SK-N-SH (cell line): ENCODE data around the gene ZNF471. TPM values are rescaled to one million over a fixed set of nuclear protein-coding genes. Genes with fewer than 3 reads are reported as not detected.
A peak's percentile ranks its signal among the peaks of the same experiment; 100 is the strongest.

Experiments used
- CTCF ChIA-PET: fragments of 300-600, 350-600 bp; formaldehyde crosslinking; extraction: SDS; loops from one replicate; lab custom pipeline; 2021; lab: Yijun Ruan, JAX
- POLR2A ChIA-PET: fragments of 350-600 bp; sonication (Branson Sonifier 250); formaldehyde crosslinking; extraction: SDS; loops from one replicate; lab custom pipeline; 2020; ENCODE audit warnings: antibody characterized with exemption, inconsistent platforms; lab: Yijun Ruan, JAX
- DNase-seq: peaks from one replicate; pipeline ENCODE4 v3.0.0; 2012
- H2AFZ ChIP-seq: fragments of 200-600 bp; sonication (generic); 2 replicates; pipeline ENCODE4 v1.8.1; 2016; ENCODE audit warnings: antibody characterized with exemption, mild to moderate bottlenecking, low read depth
- H3F3A ChIP-seq: fragments of 200-600 bp; sonication (generic); replicated peaks from 2 replicates; pipeline ENCODE3; 2016; ENCODE audit warnings: antibody characterized with exemption, mild to moderate bottlenecking; ENCODE audit not compliant: insufficient read depth
- H3K27ac ChIP-seq, 2 experiments: fragments of 200-500 bp in 1 of 2; fragments of 200-600 bp in 1 of 2; sonication (Bioruptor generic) in 1 of 2; sonication (generic), shearing (Covaris generic) in 1 of 2; 2 replicates each; pipeline versions ENCODE4 v1.5.1 to v1.6.1; 2014 to 2016; ENCODE audit warnings: low read depth in 2 of 2, inconsistent platforms in 1 of 2, low read length in 1 of 2, mild to moderate bottlenecking in 1 of 2, mixed read lengths in 1 of 2
- H3K27me3 ChIP-seq: fragments of 200-600 bp; sonication (generic), shearing (Covaris generic); 2 replicates; pipeline ENCODE4 v1.6.1; 2016; ENCODE audit warnings: mixed run types; ENCODE audit not compliant: insufficient read depth
- H3K36me3 ChIP-seq, 2 experiments: fragments of 200-500 bp in 1 of 2; fragments of 200-600 bp in 1 of 2; sonication (Bioruptor generic) in 1 of 2; sonication (generic) in 1 of 2; replicated peaks in 1 of 2; 2 replicates each; pipeline versions ENCODE3 to v1.5.1; 2014 to 2016; ENCODE audit warnings: low read length in 1 of 2, mild to moderate bottlenecking in 1 of 2; ENCODE audit not compliant: insufficient read depth in 2 of 2, control insufficient read depth in 1 of 2
- H3K4me1 ChIP-seq, 2 experiments: fragments of 200-500 bp in 1 of 2; fragments of 200-600 bp in 1 of 2; sonication (Bioruptor generic) in 1 of 2; sonication (generic), shearing (Covaris generic) in 1 of 2; 2 replicates each; pipeline versions ENCODE4 v1.5.1 to v1.6.1; 2014 to 2016; ENCODE audit warnings: low read depth in 1 of 2, low read length in 1 of 2, mixed run types in 1 of 2; ENCODE audit not compliant: insufficient read depth in 2 of 2, control insufficient read depth in 1 of 2
- H3K4me2 ChIP-seq: fragments of 200-600 bp; sonication (generic), shearing (Covaris generic); 2 replicates; pipeline ENCODE4 v1.6.1; 2017; ENCODE audit warnings: mixed run types
- H3K4me3 ChIP-seq, 2 experiments: fragments of 200-500 bp in 1 of 2; fragments of 200-600 bp in 1 of 2; sonication (Bioruptor generic) in 1 of 2; sonication (generic), shearing (Covaris generic) in 1 of 2; 2 replicates each; pipeline versions ENCODE4 v1.5.1 to v1.8.1; 2014 to 2016; ENCODE audit warnings: low read depth in 2 of 2, inconsistent platforms in 1 of 2, low read length in 1 of 2, mild to moderate bottlenecking in 1 of 2, mixed read lengths in 1 of 2, moderate library complexity in 1 of 2
- H3K79me2 ChIP-seq: fragments of 200-600 bp; sonication (generic); 2 replicates; pipeline ENCODE4 v1.8.1; 2017; ENCODE audit warnings: mild to moderate bottlenecking; ENCODE audit not compliant: insufficient read depth
- H3K9ac ChIP-seq: fragments of 200-600 bp; sonication (generic); 2 replicates; pipeline ENCODE4 v1.6.1; 2017; ENCODE audit warnings: mixed run types
- H3K9me2 ChIP-seq: fragments of 200-600 bp; sonication (generic); 2 replicates; pipeline ENCODE4 v1.6.1; 2017; ENCODE audit warnings: mixed run types
- H3K9me3 ChIP-seq: fragments of 200-600 bp; sonication (generic); 2 replicates; pipeline ENCODE4 v1.6.1; 2017; ENCODE audit warnings: mixed run types, mild to moderate bottlenecking, moderate library complexity
- H4K20me1 ChIP-seq: fragments of 200-600 bp; sonication (generic); 2 replicates; pipeline ENCODE4 v1.6.1; 2017; ENCODE audit warnings: mild to moderate bottlenecking, mixed run types; ENCODE audit not compliant: insufficient read depth
- ELF1 ChIP-seq: IDR thresholded peaks from 2 replicates; pipeline ENCODE4 v1.4.0; 2012
- EZH2phosphoT487 ChIP-seq: fragments of 200-600 bp; sonication (generic); IDR thresholded peaks from 2 replicates; pipeline ENCODE4 v1.6.1; 2017; ENCODE audit warnings: low read depth, mixed run types, mild to moderate bottlenecking, antibody characterized with exemption, moderate library complexity, borderline replicate concordance
- MEF2A ChIP-seq: IDR thresholded peaks from 2 replicates; pipeline ENCODE4 v1.4.0; 2012; ENCODE audit warnings: low read depth, borderline replicate concordance
- MXI1 ChIP-seq: IDR thresholded peaks from 2 replicates; pipeline ENCODE4 v1.6.1; 2012; ENCODE audit warnings: mild to moderate bottlenecking, low read depth, low read length, improper control_type of control experiment
- NRF1 ChIP-seq: IDR thresholded peaks from 2 replicates; pipeline ENCODE4 v1.6.1; 2012; ENCODE audit warnings: low read depth, mild to moderate bottlenecking, low read length
- POLR2AphosphoS5 ChIP-seq: IDR thresholded peaks from 2 replicates; pipeline ENCODE4 v1.6.1; 2012; ENCODE audit warnings: low read depth, low read length
- RAD21 ChIP-seq: IDR thresholded peaks from 2 replicates; pipeline ENCODE4 v1.6.1; 2012; ENCODE audit warnings: mild to moderate bottlenecking, low read length
- RCOR1 ChIP-seq: fragments of 150-350 bp; IDR thresholded peaks from 2 replicates; pipeline ENCODE4 v1.6.1; 2017; ENCODE audit warnings: antibody characterized with exemption, low read length
- TAF1 ChIP-seq: IDR thresholded peaks from 2 replicates; pipeline ENCODE4 v1.6.1; 2012; ENCODE audit warnings: low read depth, mild to moderate bottlenecking, low read length, moderate library complexity, borderline replicate concordance
- TEAD4 ChIP-seq: IDR thresholded peaks from 2 replicates; pipeline ENCODE4 v1.4.0; 2012; ENCODE audit warnings: mild to moderate bottlenecking, borderline replicate concordance; ENCODE audit not compliant: insufficient read depth
- WGBS: methylation state at CpG from one replicate; pipeline ENCODE4 v1.1.6; 2017; ENCODE audit warnings: low lambda C conversion rate; 5-methylcytosine and 5-hydroxymethylcytosine counted together
- polyA plus RNA-seq, 3 experiments: library from polyadenylated mRNA; depleted of rRNA; stranded (reverse); fragments of >200 nt; gene quantifications; 2 replicates each; pipeline ENCODE4 v1.2.3, GENCODE V29; 2012
- TF ChIP-seq, protein P1 (sequence below): IDR thresholded peaks from 2 replicates; pipeline ENCODE4 v1.6.1; 2012; ENCODE audit warnings: mild to moderate bottlenecking, low read depth, low read length, moderate library complexity
- TF ChIP-seq, protein P2 (sequence below): IDR thresholded peaks from 2 replicates; pipeline ENCODE4 v1.4.0; 2012; ENCODE audit warnings: low read depth
- TF ChIP-seq, protein P3 (sequence below): fragments of 150-350 bp; IDR thresholded peaks from 2 replicates; pipeline ENCODE4 v1.6.1; 2017; ENCODE audit warnings: antibody characterized with exemption, low read length, low read depth, borderline replicate concordance
- TF ChIP-seq, protein P4 (sequence below): fragments of 200-600 bp; sonication (generic); IDR thresholded peaks from 2 replicates; pipeline ENCODE4 v1.6.1; 2017; ENCODE audit warnings: antibody characterized with exemption, mild to moderate bottlenecking, moderate library complexity

ZNF471 gene
- polyA plus RNA-seq, 1 of the 3 experiments (the other 2 are of a cell fraction), result 2.5 TPM

DNA sequence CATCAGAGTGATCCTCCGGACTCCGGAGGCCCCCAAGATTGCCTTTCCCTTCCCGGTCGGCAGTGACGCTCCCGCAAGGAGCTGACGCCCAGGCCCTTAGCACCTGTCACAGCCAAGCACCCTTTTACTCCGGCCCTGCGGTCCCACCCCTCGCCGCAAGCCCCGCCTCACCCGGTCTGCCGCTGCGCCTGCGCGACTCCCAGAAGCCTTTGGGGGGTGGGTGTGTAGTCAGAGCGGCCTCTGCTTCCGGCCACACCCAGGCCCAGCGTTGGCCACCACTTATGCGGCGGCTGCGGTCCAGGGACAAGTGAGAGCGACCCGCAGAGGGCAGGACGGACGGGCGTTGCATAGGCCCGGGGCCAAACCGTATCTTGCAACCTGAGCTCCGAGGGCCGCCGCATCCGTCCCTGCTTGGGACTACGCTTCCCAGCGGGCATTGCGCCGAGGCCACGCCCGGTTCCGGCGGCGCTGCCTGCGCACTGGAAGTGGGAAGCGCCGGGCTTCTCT lies 30.7 kb downstream of the ZNF471 start (continued):
- TF ChIP-seq, protein P1, sequence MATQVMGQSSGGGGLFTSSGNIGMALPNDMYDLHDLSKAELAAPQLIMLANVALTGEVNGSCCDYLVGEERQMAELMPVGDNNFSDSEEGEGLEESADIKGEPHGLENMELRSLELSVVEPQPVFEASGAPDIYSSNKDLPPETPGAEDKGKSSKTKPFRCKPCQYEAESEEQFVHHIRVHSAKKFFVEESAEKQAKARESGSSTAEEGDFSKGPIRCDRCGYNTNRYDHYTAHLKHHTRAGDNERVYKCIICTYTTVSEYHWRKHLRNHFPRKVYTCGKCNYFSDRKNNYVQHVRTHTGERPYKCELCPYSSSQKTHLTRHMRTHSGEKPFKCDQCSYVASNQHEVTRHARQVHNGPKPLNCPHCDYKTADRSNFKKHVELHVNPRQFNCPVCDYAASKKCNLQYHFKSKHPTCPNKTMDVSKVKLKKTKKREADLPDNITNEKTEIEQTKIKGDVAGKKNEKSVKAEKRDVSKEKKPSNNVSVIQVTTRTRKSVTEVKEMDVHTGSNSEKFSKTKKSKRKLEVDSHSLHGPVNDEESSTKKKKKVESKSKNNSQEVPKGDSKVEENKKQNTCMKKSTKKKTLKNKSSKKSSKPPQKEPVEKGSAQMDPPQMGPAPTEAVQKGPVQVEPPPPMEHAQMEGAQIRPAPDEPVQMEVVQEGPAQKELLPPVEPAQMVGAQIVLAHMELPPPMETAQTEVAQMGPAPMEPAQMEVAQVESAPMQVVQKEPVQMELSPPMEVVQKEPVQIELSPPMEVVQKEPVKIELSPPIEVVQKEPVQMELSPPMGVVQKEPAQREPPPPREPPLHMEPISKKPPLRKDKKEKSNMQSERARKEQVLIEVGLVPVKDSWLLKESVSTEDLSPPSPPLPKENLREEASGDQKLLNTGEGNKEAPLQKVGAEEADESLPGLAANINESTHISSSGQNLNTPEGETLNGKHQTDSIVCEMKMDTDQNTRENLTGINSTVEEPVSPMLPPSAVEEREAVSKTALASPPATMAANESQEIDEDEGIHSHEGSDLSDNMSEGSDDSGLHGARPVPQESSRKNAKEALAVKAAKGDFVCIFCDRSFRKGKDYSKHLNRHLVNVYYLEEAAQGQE, result no peak
- TF ChIP-seq, protein P2, sequence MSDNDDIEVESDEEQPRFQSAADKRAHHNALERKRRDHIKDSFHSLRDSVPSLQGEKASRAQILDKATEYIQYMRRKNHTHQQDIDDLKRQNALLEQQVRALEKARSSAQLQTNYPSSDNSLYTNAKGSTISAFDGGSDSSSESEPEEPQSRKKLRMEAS, result peak; percentile 42; the same call in 1 of the 2 replicates
- no peak for TF ChIP-seq EZH2phosphoT487
- peak; percentile 84 for TF ChIP-seq NRF1
- TF ChIP-seq POLR2AphosphoS5, result peak; percentile 44; the same call in 1 of the 2 replicates
- no peak for TF ChIP-seq TEAD4
- TF ChIP-seq, protein P3, sequence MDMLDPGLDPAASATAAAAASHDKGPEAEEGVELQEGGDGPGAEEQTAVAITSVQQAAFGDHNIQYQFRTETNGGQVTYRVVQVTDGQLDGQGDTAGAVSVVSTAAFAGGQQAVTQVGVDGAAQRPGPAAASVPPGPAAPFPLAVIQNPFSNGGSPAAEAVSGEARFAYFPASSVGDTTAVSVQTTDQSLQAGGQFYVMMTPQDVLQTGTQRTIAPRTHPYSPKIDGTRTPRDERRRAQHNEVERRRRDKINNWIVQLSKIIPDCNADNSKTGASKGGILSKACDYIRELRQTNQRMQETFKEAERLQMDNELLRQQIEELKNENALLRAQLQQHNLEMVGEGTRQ, result no peak
- TF ChIP-seq, protein P4, sequence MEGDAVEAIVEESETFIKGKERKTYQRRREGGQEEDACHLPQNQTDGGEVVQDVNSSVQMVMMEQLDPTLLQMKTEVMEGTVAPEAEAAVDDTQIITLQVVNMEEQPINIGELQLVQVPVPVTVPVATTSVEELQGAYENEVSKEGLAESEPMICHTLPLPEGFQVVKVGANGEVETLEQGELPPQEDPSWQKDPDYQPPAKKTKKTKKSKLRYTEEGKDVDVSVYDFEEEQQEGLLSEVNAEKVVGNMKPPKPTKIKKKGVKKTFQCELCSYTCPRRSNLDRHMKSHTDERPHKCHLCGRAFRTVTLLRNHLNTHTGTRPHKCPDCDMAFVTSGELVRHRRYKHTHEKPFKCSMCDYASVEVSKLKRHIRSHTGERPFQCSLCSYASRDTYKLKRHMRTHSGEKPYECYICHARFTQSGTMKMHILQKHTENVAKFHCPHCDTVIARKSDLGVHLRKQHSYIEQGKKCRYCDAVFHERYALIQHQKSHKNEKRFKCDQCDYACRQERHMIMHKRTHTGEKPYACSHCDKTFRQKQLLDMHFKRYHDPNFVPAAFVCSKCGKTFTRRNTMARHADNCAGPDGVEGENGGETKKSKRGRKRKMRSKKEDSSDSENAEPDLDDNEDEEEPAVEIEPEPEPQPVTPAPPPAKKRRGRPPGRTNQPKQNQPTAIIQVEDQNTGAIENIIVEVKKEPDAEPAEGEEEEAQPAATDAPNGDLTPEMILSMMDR, result no peak
- peak; percentile 75 for TF ChIP-seq ELF1
- no peak for TF ChIP-seq TAF1
- TF ChIP-seq RAD21, result no peak
- TF ChIP-seq RCOR1, result no peak

DNA sequence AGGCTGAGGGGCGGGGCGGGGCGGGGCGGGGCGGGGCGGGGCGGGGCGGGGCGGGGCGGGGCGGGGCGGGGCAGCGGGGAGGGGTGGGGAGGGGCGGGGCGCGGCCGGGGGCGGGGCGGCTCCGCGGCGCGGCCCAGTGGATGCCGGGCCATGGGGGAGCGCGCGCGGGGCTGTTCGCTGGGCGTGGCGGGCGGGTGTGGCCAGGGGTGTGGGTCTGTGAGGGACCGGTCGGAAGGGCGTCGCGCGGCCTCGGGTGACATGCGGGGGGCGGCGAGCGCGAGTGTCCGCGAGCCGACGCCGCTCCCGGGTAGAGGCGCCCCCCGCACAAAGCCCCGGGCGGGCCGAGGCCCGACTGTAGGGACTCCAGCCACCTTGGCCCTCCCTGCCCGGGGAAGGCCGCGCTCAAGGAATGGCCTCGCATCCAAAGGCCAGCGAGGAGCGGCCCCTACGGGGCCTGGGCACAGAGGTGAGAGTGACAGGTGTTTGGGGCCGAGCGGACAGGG lies 31.2 kb downstream of the ZNF471 start, which contains the start of gene ZFP28:
TSS of gene ZFP28 (plus strand) at position 188 of the 503 bp plus-strand sequence. CDS start at position 259, 71 bp downstream.
- H3K9ac ChIP-seq, result peak within 1 kb of the TSS; percentile 56
- H3K36me3 ChIP-seq, result peaks cover 16 to 34% of the 10 kb centered on the region in 2 experiments
- peak; percentile 95 for DNase-seq
- H3K9me2 ChIP-seq, result no peaks in the 10 kb centered on the region
- peak within 1 kb of the TSS; percentile 81 to 83 for H3K4me3 ChIP-seq
- H3K27me3 ChIP-seq, result no peaks in the 10 kb centered on the region
- ChIA-PET CTCF (no interaction called here), POLR2A (no interaction called here)
- H3K79me2 ChIP-seq, result peaks cover 8% of the 10 kb centered on the region; the same call in 1 of the 2 replicates
- 11% methylated on average over 10 of the region's 65 CpGs for WGBS
- peaks cover 0 to 11% of the 10 kb centered on the region in 2 experiments; a peak in 1 of 4 replicates for H3K4me1 ChIP-seq
- TF ChIP-seq MXI1, result peak; percentile 35
- TF ChIP-seq MEF2A, result no peak
- TF ChIP-seq, protein P2, result peak; percentile 30; the same call in 1 of the 2 replicates
- TF ChIP-seq, all 33 proteins: peak for 2
- Histone ChIP-seq H2AFZ (peak within 1 kb of the TSS; percentile 83), H4K20me1 (no peaks in the 10 kb centered on the region), H3K4me2 (peak within 1 kb of the TSS; percentile 72), H3K9me3 (peaks cover 21% of the 10 kb centered on the region; the same call in 1 of the 2 replicates), H3K27ac (peak within 1 kb of the TSS; percentile 84 to 98), H3F3A (peaks cover 4% of the 10 kb centered on the region)
